ENCODE results near the gene ICAM2.
"Not testable (repeated sequence)": the region's sequence is repeated elsewhere in the genome, so short reads cannot be mapped to it uniquely, and the experiment has no call there.

The ICAM2 gene

DNA sequence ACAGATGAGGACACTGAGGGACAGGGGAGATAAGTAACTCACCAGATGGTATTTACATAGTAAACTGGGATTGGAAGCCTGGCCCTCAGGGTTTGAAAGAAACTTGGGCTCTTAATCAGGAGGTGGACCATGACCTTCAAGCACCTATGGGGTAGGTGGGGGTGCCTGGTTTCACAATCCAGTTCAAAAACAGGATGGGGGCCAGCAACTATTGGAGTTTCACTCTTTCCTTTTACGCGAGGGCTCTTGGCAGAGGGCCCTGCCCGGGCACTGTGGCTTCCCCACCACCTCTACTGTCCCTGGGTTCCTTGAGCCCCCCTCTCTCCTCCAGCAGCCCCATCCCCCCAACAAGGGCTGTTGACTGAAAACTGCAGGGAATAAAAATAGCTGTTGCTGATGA lies 33.6 kb downstream of the ICAM2 start:
- no peak overlapping the region for H3K27ac Mint-ChIP-seq
- peaks cover 10% of the 10 kb centered on the region for H3K36me3 Mint-ChIP-seq (ENCODE audit: low read depth)
- peaks cover 20% of the 10 kb centered on the region for H3K27me3 Mint-ChIP-seq (ENCODE audit: low read depth, poor library complexity)
- H3K9me3 Mint-ChIP-seq, result peaks cover 16% of the 10 kb centered on the region
- no peak for DNase-seq
- no peak overlapping the region for H3K4me3 Mint-ChIP-seq
- TF ChIP-seq, protein P1, sequence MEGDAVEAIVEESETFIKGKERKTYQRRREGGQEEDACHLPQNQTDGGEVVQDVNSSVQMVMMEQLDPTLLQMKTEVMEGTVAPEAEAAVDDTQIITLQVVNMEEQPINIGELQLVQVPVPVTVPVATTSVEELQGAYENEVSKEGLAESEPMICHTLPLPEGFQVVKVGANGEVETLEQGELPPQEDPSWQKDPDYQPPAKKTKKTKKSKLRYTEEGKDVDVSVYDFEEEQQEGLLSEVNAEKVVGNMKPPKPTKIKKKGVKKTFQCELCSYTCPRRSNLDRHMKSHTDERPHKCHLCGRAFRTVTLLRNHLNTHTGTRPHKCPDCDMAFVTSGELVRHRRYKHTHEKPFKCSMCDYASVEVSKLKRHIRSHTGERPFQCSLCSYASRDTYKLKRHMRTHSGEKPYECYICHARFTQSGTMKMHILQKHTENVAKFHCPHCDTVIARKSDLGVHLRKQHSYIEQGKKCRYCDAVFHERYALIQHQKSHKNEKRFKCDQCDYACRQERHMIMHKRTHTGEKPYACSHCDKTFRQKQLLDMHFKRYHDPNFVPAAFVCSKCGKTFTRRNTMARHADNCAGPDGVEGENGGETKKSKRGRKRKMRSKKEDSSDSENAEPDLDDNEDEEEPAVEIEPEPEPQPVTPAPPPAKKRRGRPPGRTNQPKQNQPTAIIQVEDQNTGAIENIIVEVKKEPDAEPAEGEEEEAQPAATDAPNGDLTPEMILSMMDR (IDR thresholded peaks at IDR 0.05), result no peak
- H3K4me1 Mint-ChIP-seq, result peaks cover 44% of the 10 kb centered on the region

DNA sequence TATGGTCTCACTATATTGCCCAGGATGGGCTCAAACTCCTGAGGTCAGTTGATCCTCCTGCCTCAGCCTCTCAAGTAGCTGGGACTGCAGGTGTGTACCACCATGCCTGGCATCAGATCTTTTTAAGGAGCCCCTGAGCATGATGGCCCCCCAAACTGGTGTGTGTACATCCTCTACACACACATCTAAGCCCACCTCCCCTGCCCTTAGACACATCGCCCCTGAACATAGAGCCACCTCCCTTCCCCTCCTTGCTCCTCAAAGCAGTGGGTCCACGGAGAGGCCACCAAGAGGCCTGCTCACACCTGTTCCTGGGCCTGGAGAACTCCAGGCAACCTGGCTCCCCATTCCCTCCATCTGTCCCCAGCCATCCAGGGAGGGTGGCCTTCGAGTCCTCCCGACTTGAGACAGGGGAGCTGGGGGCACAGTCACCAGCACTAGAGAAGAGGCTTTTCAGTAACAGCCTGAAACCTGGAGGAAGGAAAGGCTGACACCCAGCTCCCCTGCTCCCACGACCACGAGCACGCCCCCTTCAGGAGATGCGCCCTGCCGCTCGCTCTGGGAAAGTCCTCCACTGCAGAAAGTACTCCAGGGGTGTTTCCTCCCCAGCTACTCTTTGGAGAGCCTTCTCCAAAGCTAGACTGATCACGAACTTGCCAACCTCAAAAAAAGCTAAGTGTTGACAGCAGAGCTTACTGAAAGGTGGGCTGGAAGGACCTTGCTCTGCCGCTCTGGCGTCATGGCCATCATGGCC lies 34.9 kb downstream of the ICAM2 start:
- Mint-ChIP-seq H3K27me3 (ENCODE audit: low read depth, poor library complexity) (peaks cover 13% of the 10 kb centered on the region), H3K27ac (no peak overlapping the region), H3K36me3 (ENCODE audit: low read depth) (peaks cover 11% of the 10 kb centered on the region), H3K9me3 (peaks cover 27% of the 10 kb centered on the region), H3K4me3 (no peak overlapping the region), H3K4me1 (peaks cover 35% of the 10 kb centered on the region)
- DNase-seq, result no peak
- TF ChIP-seq, protein P1 (IDR thresholded peaks at IDR 0.05), result no peak

DNA sequence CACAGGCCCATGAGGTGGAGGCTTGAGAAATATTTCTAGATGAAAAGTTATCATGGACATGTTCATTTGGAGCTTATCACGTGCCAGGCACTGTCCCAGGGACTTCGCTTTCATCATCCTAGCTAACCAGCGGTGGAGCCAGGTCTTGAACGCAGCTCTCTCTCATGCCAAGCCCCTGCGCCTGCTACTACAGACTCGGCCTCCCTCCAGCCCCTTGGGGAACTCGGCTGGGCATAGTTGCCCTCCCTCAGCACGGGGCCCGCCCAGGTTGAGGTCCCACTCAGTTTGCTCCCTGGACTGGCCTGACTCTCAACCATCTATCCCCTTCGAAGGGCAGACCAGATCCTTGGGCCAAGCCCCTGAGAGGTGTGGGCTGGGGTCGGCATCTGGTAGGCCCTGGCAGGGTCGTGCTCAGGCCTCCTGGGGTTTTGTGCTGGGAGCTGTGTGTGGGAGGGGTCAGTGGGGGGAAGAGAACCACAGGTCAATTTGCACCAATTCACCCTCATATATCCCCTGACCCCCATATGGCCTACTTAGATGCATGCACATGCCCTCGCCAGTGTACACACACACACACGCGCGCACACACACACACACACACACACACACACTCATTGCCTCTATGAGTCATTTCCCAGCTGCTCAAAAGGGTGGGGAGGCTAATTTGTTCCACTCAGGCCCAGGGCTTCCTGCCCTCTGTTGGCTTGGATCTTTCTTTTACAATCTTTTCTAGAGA lies 35.6 kb downstream of the ICAM2 start:
- DNase-seq, result no peak
- no peak overlapping the region for H3K4me3 Mint-ChIP-seq
- no peak overlapping the region for H3K27ac Mint-ChIP-seq
- H3K36me3 Mint-ChIP-seq (ENCODE audit: low read depth), result peaks cover 11% of the 10 kb centered on the region
- H3K27me3 Mint-ChIP-seq (ENCODE audit: low read depth, poor library complexity), result peaks cover 13% of the 10 kb centered on the region
- H3K4me1 Mint-ChIP-seq, result peaks cover 29% of the 10 kb centered on the region
- TF ChIP-seq, protein P1 (IDR thresholded peaks at IDR 0.05), result no peak
- H3K9me3 Mint-ChIP-seq, result peaks cover 27% of the 10 kb centered on the region

DNA sequence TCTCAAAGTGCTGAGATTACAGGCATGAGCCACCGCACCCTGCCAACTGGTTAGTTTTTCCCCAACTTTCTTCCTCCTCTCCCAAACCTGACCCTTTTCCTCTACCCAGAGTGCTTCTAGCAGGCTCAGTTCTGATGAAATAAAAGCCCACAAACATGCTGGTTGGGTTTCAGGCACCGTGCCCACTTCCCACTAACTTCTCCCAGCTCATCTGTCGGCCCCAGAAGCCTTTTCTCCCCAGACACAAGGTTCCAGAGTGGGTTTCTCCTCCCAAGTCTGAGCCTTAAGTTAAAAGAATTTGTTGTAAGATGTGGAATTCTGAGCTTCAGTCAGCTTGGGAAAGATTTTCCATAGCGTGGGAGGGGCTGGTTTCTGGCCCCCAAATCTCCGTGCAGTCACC lies 36.2 kb downstream of the ICAM2 start:
- Mint-ChIP-seq H3K9me3 (peaks cover 27% of the 10 kb centered on the region), H3K27ac (no peak overlapping the region), H3K36me3 (ENCODE audit: low read depth) (peaks cover 11% of the 10 kb centered on the region), H3K27me3 (ENCODE audit: low read depth, poor library complexity) (peaks cover 10% of the 10 kb centered on the region), H3K4me3 (no peak overlapping the region), H3K4me1 (peaks cover 23% of the 10 kb centered on the region)
- no peak for DNase-seq
- TF ChIP-seq, protein P1 (IDR thresholded peaks at IDR 0.05), result no peak

DNA sequence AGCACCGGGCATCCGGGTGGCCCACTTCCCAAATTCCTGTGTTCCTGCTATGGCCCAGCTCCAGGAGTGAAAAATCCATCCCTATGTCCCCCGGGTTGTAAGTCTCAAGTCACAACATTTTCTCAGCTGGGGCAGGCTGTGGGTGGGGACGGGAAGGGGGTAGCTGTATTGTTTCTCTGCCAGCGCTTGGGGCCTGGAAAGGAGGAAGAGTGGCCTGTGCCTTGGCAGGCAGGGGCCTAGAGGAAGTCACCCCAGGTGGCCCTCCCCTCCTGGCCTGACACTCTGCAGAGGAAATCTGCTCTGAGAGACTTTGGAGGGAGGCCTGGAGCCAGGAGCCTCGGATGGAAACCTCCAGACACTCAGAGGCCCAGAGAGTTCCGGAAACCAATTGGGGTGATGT lies 37.1 kb downstream of the ICAM2 start:
- TF ChIP-seq, protein P1 (IDR thresholded peaks at IDR 0.05), result no peak
- peaks cover 27% of the 10 kb centered on the region for H3K9me3 Mint-ChIP-seq
- peaks cover 14% of the 10 kb centered on the region for H3K4me1 Mint-ChIP-seq

DNA sequence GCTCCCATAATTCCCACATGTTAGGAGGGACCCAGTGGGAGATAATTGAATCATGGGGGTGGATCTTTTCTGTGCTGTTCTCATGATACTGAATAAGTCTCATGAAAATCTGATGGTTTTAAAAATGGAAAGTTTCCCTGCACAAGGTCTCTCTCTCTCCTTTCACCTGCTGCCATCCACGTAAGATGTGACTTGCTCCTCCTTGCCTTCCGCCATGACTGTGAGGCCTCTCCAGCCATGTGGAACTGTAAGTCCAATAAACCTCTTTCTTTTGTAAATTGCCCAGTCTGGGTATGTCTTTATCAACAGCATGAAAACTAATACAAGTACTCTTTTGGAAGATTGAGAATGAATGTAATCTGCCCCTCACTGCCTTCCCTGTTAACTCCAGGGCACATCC lies 37.8 kb downstream of the ICAM2 start:
- not testable (repeated sequence) for DNase-seq; H3K4me1 Mint-ChIP-seq; H3K27me3 Mint-ChIP-seq (ENCODE audit: low read depth, poor library complexity); H3K27ac Mint-ChIP-seq; H3K4me3 Mint-ChIP-seq
- Mint-ChIP-seq H3K9me3 (peaks cover 27% of the 10 kb centered on the region), H3K36me3 (ENCODE audit: low read depth) (peaks cover 11% of the 10 kb centered on the region)

More for the DNA sequence above, 37.1 kb downstream of the ICAM2 start:
- H3K27me3 Mint-ChIP-seq (ENCODE audit: low read depth, poor library complexity), result peaks cover 9% of the 10 kb centered on the region
- H3K4me3 Mint-ChIP-seq, result no peak overlapping the region
- DNase-seq, result no peak
- H3K36me3 Mint-ChIP-seq (ENCODE audit: low read depth), result peaks cover 11% of the 10 kb centered on the region
- H3K27ac Mint-ChIP-seq, result no peak overlapping the region
